Fibroblast of lung (primary cell): ENCODE measurements around the gene BRD1. TPM values are rescaled to one million over a fixed set of nuclear protein-coding genes. Genes with fewer than 3 reads are reported as not detected.
A peak's percentile ranks its signal among the peaks of the same experiment; 100 is the strongest.

Source experiments
- DNase-seq, 2 donors: peaks; one replicate each; pipeline versions ENCODE4 v3.0.0 to v3.0.0-alpha.2; 2010; ENCODE audit warnings: low read depth in 2 of 2
- H2AFZ ChIP-seq: 2 replicates; pipeline ENCODE4 v1.5.1; 2012; ENCODE audit warnings: low read length, control low read depth, inconsistent platforms
- H3K27ac ChIP-seq: 2 replicates; pipeline ENCODE4 v1.5.1; 2011; ENCODE audit warnings: low read length, control low read depth; ENCODE audit not compliant: insufficient read depth
- H3K27me3 ChIP-seq: 2 replicates; pipeline ENCODE4 v1.5.1; 2011; ENCODE audit warnings: mild to moderate bottlenecking, low read length; ENCODE audit not compliant: control insufficient read depth, insufficient read depth
- H3K36me3 ChIP-seq: 2 replicates; pipeline ENCODE4 v1.5.1; 2011; ENCODE audit warnings: low read length; ENCODE audit not compliant: control insufficient read depth, insufficient read depth
- H3K4me1 ChIP-seq: 2 replicates; pipeline ENCODE4 v1.5.1; 2011; ENCODE audit warnings: low read length; ENCODE audit not compliant: control insufficient read depth, insufficient read depth; ENCODE audit errors: extremely low read depth
- H3K4me2 ChIP-seq: 2 replicates; pipeline ENCODE4 v1.5.1; 2011; ENCODE audit warnings: low read length, control low read depth; ENCODE audit not compliant: insufficient read depth; ENCODE audit errors: extremely low read depth
- H3K4me3 ChIP-seq, 4 experiments: fragments of 200-600 bp in 1 of 4; sonication (generic) in 1 of 4; replicated peaks in 1 of 4; 2 replicates each; pipeline ENCODE4 v1.5.1; 2011 to 2016; ENCODE audit warnings: low read length in 4 of 4, low read depth in 3 of 4, mild to moderate bottlenecking in 3 of 4, control low read depth in 2 of 4, inconsistent platforms in 1 of 4, mixed read lengths in 1 of 4; ENCODE audit not compliant: insufficient read depth in 1 of 4; ENCODE audit errors: control extremely low read depth in 1 of 4
- H3K79me2 ChIP-seq: 2 replicates; pipeline ENCODE4 v1.5.1; 2012; ENCODE audit warnings: mild to moderate bottlenecking, low read length, inconsistent platforms; ENCODE audit not compliant: control insufficient read depth, insufficient read depth
- H3K9ac ChIP-seq: 2 replicates; pipeline ENCODE4 v1.5.1; 2011; ENCODE audit warnings: mild to moderate bottlenecking, low read length, control low read depth; ENCODE audit not compliant: insufficient read depth
- H3K9me3 ChIP-seq: 2 replicates; pipeline ENCODE4 v1.5.1; 2012; ENCODE audit warnings: low read depth, low read length; ENCODE audit not compliant: control insufficient read depth, insufficient read depth
- H4K20me1 ChIP-seq: 2 replicates; pipeline ENCODE4 v1.5.1; 2011; ENCODE audit warnings: low read length; ENCODE audit not compliant: control insufficient read depth, insufficient read depth; ENCODE audit errors: extremely low read depth
- CTCF ChIP-seq, 2 donors: IDR thresholded peaks in 1 of 2; conservative IDR thresholded peaks in 1 of 2; 1 replicate in 1 of 2; 2 replicates in 1 of 2; pipeline ENCODE4 v1.5.1; 2011 to 2012; ENCODE audit warnings: low read length in 2 of 2, control low read depth in 1 of 2, inconsistent platforms in 1 of 2, low read depth in 1 of 2, mild to moderate bottlenecking in 1 of 2
- EZH2 ChIP-seq: IDR thresholded peaks from 2 replicates; pipeline ENCODE4 v1.5.1; 2012; ENCODE audit warnings: low read length, control low read depth, mild to moderate bottlenecking; ENCODE audit errors: missing control alignments
- polyA plus RNA-seq, 2 donors: library from polyadenylated mRNA; depleted of rRNA in 1 of 2; stranded (reverse) in 1 of 2; unstranded in 1 of 2; fragments of >200 nt; gene quantifications; 2 replicates each; pipeline ENCODE4 v1.2.1, GENCODE V29; 2011 to 2012; ENCODE audit warnings: missing spikeins in 1 of 2
- total RNA-seq: library from RNA; depleted of rRNA; stranded (reverse); fragments of >200 nt; gene quantifications from 2 replicates; pipeline ENCODE4 v1.2.1, GENCODE V29; 2014

BRD1 gene
- total and polyA plus RNA-seq, 2 donors (not counting 1 experiment from before 2014, with no cell fraction given): 4.3 to 26.6 TPM

GRCh38 chr22:49790912-49791311, 36.8 kb downstream of the BRD1 start:
- Histone ChIP-seq H3K27ac (no peak overlapping the region), H2AFZ (no peak overlapping the region), H3K9ac (no peak overlapping the region), H3K36me3 (peaks cover 22% of the 10 kb centered on the region), H3K9me3 (no peaks in the 10 kb centered on the region), H3K27me3 (no peaks in the 10 kb centered on the region), H3K4me3 (no peak overlapping the region), H3K4me2 (no peak overlapping the region), H3K4me1 (peaks cover 14% of the 10 kb centered on the region), H4K20me1 (peaks cover 3% of the 10 kb centered on the region), H3K79me2 (peaks cover 61% of the 10 kb centered on the region)
- DNase-seq: no peak
- no peak for TF ChIP-seq CTCF (conservative IDR thresholded peaks at IDR 0.05 in 1 of 2, IDR thresholded peaks at IDR 0.05 in 1 of 2; ENCODE audit: low read depth in 1 of 2, low read length in 2 of 2)
- TF ChIP-seq EZH2: no peak

DNA sequence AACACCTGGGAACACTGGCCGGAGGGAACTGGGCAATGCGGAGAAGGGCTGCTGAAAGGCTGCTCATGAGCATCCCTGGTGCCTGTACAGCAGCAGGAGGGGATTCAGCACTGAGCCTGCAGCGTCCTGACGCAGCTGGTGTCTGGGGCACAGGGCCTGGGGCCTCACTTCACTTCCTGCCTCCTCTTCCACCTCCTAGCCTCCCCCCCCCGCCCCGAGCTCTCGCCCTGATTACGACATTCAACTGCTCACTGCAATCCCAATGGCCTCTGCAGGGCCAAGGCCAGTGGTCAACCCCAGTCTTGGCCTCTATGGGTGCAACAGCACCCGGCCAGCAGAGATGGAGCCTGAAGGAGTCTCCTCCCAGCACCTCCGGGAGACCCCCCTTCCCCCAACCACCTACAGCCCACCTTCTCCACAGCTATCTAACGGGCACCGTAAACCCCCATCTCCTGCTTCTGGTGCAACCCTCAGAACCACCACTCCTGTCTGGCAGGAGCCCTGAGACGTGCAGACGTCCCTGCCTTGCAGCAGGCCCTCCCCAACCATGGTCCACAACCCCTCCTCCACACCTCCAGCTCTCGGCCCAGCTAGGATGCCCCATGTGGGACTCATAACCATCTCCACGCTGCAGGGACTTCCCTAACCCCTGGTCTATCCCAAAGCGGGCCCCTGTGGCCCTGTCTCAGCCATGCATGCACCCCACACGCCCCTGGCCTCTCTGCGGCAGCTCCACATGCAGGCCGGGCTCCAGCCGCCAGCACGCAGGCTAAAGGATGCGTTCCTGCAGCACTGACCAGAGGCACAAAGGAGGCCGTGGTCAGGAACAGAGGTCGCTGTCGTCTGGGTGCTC, 38.2 kb downstream of the BRD1 start:
- TF ChIP-seq CTCF (conservative IDR thresholded peaks at IDR 0.05 in 1 of 2, IDR thresholded peaks at IDR 0.05 in 1 of 2; ENCODE audit: low read depth in 1 of 2, low read length in 2 of 2): no peak
- no peak for TF ChIP-seq EZH2

GRCh38 chr22:49788504-49788903, 39.2 kb downstream of the BRD1 start:
- peak in 1 of 2 donors; percentile 21 for DNase-seq
- Histone ChIP-seq H4K20me1 (peaks cover 3% of the 10 kb centered on the region), H3K4me2 (no peak overlapping the region), H3K4me1 (peaks cover 14% of the 10 kb centered on the region), H3K79me2 (peaks cover 75% of the 10 kb centered on the region), H2AFZ (no peak overlapping the region), H3K27me3 (no peaks in the 10 kb centered on the region), H3K4me3 (no peak overlapping the region), H3K9ac (no peak overlapping the region), H3K9me3 (no peaks in the 10 kb centered on the region), H3K36me3 (peaks cover 21% of the 10 kb centered on the region), H3K27ac (peak overlapping the region; percentile 64)
- no peak for TF ChIP-seq CTCF (conservative IDR thresholded peaks at IDR 0.05 in 1 of 2, IDR thresholded peaks at IDR 0.05 in 1 of 2; ENCODE audit: low read depth in 1 of 2, low read length in 2 of 2)
- TF ChIP-seq EZH2: no peak

More for the DNA sequence above, 38.2 kb downstream of the BRD1 start:
- no peak overlapping the region for H2AFZ ChIP-seq
- H3K9ac ChIP-seq: no peak overlapping the region
- no peaks in the 10 kb centered on the region for H3K27me3 ChIP-seq
- H4K20me1 ChIP-seq: peaks cover 3% of the 10 kb centered on the region
- peak in 1 of 2 donors; percentile 53 for DNase-seq
- H3K27ac ChIP-seq: peak overlapping the region; percentile 64
- H3K79me2 ChIP-seq: peaks cover 72% of the 10 kb centered on the region
- H3K9me3 ChIP-seq: no peaks in the 10 kb centered on the region
- no peak overlapping the region for H3K4me3 ChIP-seq
- peaks cover 24% of the 10 kb centered on the region for H3K36me3 ChIP-seq
- H3K4me2 ChIP-seq: peak overlapping the region; percentile 52
- H3K4me1 ChIP-seq: peaks cover 14% of the 10 kb centered on the region
